Measurements from ENCODE around the gene DENND2D.
A peak's percentile ranks its signal among the peaks of the same experiment; 100 is the strongest.

Gene DENND2D

GRCh38 chr1:111139324-111139955, 61.0 kb downstream of the DENND2D start:
- TF ChIP-seq EZH2phosphoT487 (IDR thresholded peaks at IDR 0.05; ENCODE audit: borderline replicate concordance, low read length) (no peak), CTCF (IDR thresholded peaks at IDR 0.05; ENCODE audit: low read depth, low read length, poor library complexity, severe bottlenecking) (no peak)
- no peaks in the 10 kb centered on the region for H3K9me2 ChIP-seq (replicated peaks; ENCODE audit: control insufficient read depth, low read length)
- no peaks in the 10 kb centered on the region for H3F3A ChIP-seq (ENCODE audit: control insufficient read depth, insufficient read depth)
- peaks cover 65% of the 10 kb centered on the region for H3K36me3 ChIP-seq (ENCODE audit: control insufficient read depth, low read length)
- H3K4me1 ChIP-seq (ENCODE audit: control insufficient read depth, low read length) = peaks cover 51% of the 10 kb centered on the region
- peak overlapping the region; percentile 88 for H3K4me2 ChIP-seq (ENCODE audit: low read length)
- no peaks in the 10 kb centered on the region for H3K27me3 ChIP-seq (ENCODE audit: control insufficient read depth, low read length)
- peaks cover 74% of the 10 kb centered on the region for H3K79me2 ChIP-seq (ENCODE audit: control insufficient read depth, low read length)
- peak overlapping the region; percentile 97 for H3K4me3 ChIP-seq (ENCODE audit: low read length)
- 0 out of 2 replicates have a peak, but pooled peaks cover 4% of the 10 kb centered on the region for H4K20me1 ChIP-seq (ENCODE audit: control insufficient read depth, insufficient read depth, low read depth, low read length)
- H3K9me3 ChIP-seq (ENCODE audit: control insufficient read depth, insufficient read depth, low read length) = no peaks in the 10 kb centered on the region
- peak overlapping the region; percentile 73 for H3K27ac ChIP-seq (ENCODE audit: low read depth, low read length)
